Astrocyte of the spinal cord (primary cell): ENCODE results near the gene TENT5C.
A peak's percentile ranks its signal among the peaks of the same experiment; 100 is the strongest.

Source experiments
- DNase-seq: peaks from one replicate; pipeline ENCODE4 v3.0.0; 2011; ENCODE audit warnings: low read depth, low spot score
- H3K4me3 ChIP-seq: 2 replicates; pipeline ENCODE4 v1.5.1; 2011; ENCODE audit warnings: low read depth, mild to moderate bottlenecking, low read length, moderate library complexity
- CTCF ChIP-seq: IDR thresholded peaks from 2 replicates; pipeline ENCODE4 v1.5.1; 2012; ENCODE audit warnings: low read depth, mild to moderate bottlenecking, low read length, inconsistent platforms
- in situ Hi-C: cut with HindIII; loops from 2 replicates; pipeline ENCODE4 v1.10.0; 2017; ENCODE audit warnings: low sequenced_read_pairs

Gene TENT5C

GRCh38 chr1:117616356-117616755 is 10.5 kb downstream of the TENT5C start:
- in situ Hi-C loops: no loop called here
- no peak for TF ChIP-seq CTCF
- no peak for DNase-seq
- H3K4me3 ChIP-seq: no peak overlapping the region

DNA sequence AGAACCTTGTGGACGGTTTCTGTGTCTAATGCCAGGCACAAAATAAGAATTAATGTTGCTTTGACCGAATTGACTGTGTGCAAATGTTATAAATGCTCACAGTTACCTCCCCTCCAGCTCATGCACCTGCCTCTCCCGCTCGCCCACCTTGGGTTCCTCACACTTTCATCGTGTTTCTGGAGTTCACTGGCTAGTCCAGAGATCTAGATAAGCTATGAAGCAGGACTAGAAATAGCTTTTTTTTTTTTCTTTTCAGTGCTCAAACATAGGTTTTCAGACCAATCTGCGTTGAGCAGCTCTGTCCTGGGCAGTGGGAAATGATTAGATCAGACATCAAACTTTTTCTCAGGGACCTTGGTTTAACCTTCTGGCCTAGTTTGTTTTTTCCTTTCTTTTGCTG is 11.1 kb downstream of the TENT5C start:
- no peak for TF ChIP-seq CTCF
- DNase-seq: no peak
- in situ Hi-C loops: no loop called here
- no peak overlapping the region for H3K4me3 ChIP-seq

- no peak for DNase-seq
- no peak for TF ChIP-seq CTCF
- H3K4me3 ChIP-seq: no peak overlapping the region
- in situ Hi-C loops: no loop called here
These were observed 12.7 kb downstream of the TENT5C start for GRCh38 chr1:117618450-117619122.

DNA sequence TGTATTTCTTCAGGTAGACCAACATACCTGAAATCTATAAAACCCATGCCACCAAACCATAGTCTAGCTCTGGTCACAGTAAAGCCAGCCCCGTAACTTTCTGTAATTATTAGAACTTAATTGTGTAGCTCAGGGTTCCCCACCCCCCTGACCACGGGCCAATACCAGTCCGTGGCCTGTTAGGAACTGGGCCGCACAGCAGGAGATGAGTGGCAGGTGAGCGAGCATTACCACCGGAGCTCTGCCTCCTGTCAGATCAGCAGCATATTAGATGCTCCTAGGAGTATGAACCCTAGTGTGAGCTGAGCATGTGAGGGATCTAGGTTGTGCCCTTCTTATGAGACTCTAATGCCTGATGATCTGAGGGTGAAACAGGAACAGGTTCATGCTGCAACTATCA is 14.6 kb downstream of the TENT5C start:
- in situ Hi-C loops: no loop called here
- H3K4me3 ChIP-seq: no peak overlapping the region
- no peak for DNase-seq
- TF ChIP-seq CTCF: no peak

- in situ Hi-C loops: no loop called here
- H3K4me3 ChIP-seq: no peak overlapping the region
- no peak for DNase-seq
- no peak for TF ChIP-seq CTCF
These were observed 15.5 kb downstream of the TENT5C start for GRCh38 chr1:117621316-117621715.

GRCh38 chr1:117622726-117623125 is 16.9 kb downstream of the TENT5C start:
- in situ Hi-C loops: no loop called here
- TF ChIP-seq CTCF: peak; percentile 9
- DNase-seq: no peak
- H3K4me3 ChIP-seq: no peak overlapping the region
